Endothelial cell of umbilical vein (primary cell): ENCODE data around the gene DNAJC30. TPM values are rescaled to one million over a fixed set of nuclear protein-coding genes. Genes with fewer than 3 reads are reported as not detected.

Experiments used
- BruUV-seq: library from RNA; stranded (reverse); fragments of 400-500 nt; replicated peaks from 2 replicates; lab custom pipeline; 2021; lab: Mats Ljungman, UMichigan
- CTCF ChIA-PET: fragments of 300-600, 350-600 bp; sonication (Branson Sonifier 250); formaldehyde crosslinking; loops from one replicate; lab custom pipeline; 2021; ENCODE audit warnings: antibody characterized with exemption, inconsistent platforms; lab: Charles Lee
- POLR2A ChIA-PET: fragments of 300-600, 350-600 bp; sonication (Branson Sonifier 250); formaldehyde crosslinking; loops from one replicate; lab custom pipeline; 2021; ENCODE audit warnings: antibody characterized with exemption, inconsistent platforms; lab: Charles Lee
- DNase-seq: peaks from one replicate; pipeline ENCODE4 v3.0.0-alpha.2; 2011; ENCODE audit warnings: low read depth, low spot score
- FAIRE-seq: peaks from 2 replicates; lab custom pipeline; 2011; peaks lifted over from hg19 to GRCh38; lab: Jason Lieb, UNC
- H2AFZ ChIP-seq: 2 replicates; pipeline ENCODE4 v1.6.0; 2012; ENCODE audit warnings: low read depth, low read length, control low read depth, inconsistent platforms
- H3K27ac ChIP-seq: 2 replicates; pipeline ENCODE4 v1.5.1; 2011; ENCODE audit warnings: low read depth, mild to moderate bottlenecking, control low read depth, low read length, moderate library complexity; ENCODE audit not compliant: insufficient read depth
- H3K27me3 ChIP-seq, 2 experiments: 2 replicates each; pipeline versions ENCODE4 v1.6.0 to v1.6.1; 2011; ENCODE audit warnings: low read length in 2 of 2, mixed read lengths in 1 of 2; ENCODE audit not compliant: control insufficient read depth in 2 of 2, insufficient read depth in 2 of 2
- H3K36me3 ChIP-seq, 2 experiments: 2 replicates in 1 of 2; 3 replicates in 1 of 2; pipeline ENCODE4 v1.5.1; 2011; ENCODE audit warnings: low read length in 2 of 2, mild to moderate bottlenecking in 1 of 2, moderate library complexity in 1 of 2; ENCODE audit not compliant: control insufficient read depth in 2 of 2, insufficient read depth in 2 of 2; ENCODE audit errors: extremely low read depth in 1 of 2
- H3K4me1 ChIP-seq: 3 replicates; pipeline ENCODE4 v1.5.1; 2011; ENCODE audit warnings: mild to moderate bottlenecking, low read length; ENCODE audit not compliant: control insufficient read depth, insufficient read depth; ENCODE audit errors: extremely low read depth
- H3K4me2 ChIP-seq: 2 replicates; pipeline ENCODE4 v1.6.1; 2011; ENCODE audit warnings: low read length, control low read depth, mixed read lengths; ENCODE audit not compliant: insufficient read depth
- H3K4me3 ChIP-seq, 3 experiments: fragments of 200-600 bp in 1 of 3; sonication (generic), shearing (Covaris generic) in 1 of 3; replicated peaks in 1 of 3; 2 replicates each; pipeline ENCODE4 v1.5.1; 2011 to 2016; ENCODE audit warnings: control low read depth in 3 of 3, low read length in 3 of 3, mild to moderate bottlenecking in 2 of 3, inconsistent platforms in 1 of 3, low read depth in 1 of 3, moderate library complexity in 1 of 3; ENCODE audit not compliant: insufficient read depth in 1 of 3
- H3K79me2 ChIP-seq: 2 replicates; pipeline ENCODE4 v1.6.0; 2012; ENCODE audit warnings: low read length, inconsistent platforms; ENCODE audit not compliant: control insufficient read depth, insufficient read depth
- H3K9ac ChIP-seq: replicated peaks from 2 replicates; pipeline ENCODE3; 2011; ENCODE audit warnings: low read length, control low read depth; ENCODE audit not compliant: insufficient read depth; ENCODE audit errors: extremely low read depth
- H3K9me1 ChIP-seq: replicated peaks from 3 replicates; pipeline ENCODE4 v1.6.0; 2011; ENCODE audit warnings: mild to moderate bottlenecking, low read length; ENCODE audit not compliant: control insufficient read depth, insufficient read depth; ENCODE audit errors: extremely low read depth
- H3K9me3 ChIP-seq: replicated peaks from 2 replicates; pipeline ENCODE4 v1.5.1; 2012; ENCODE audit warnings: low read length, inconsistent platforms; ENCODE audit not compliant: control insufficient read depth, insufficient read depth
- H4K20me1 ChIP-seq: replicated peaks from 2 replicates; pipeline ENCODE3; 2011; ENCODE audit warnings: mild to moderate bottlenecking, low read length; ENCODE audit not compliant: control insufficient read depth, insufficient read depth; ENCODE audit errors: extremely low read depth
- EZH2 ChIP-seq: IDR thresholded peaks from 2 replicates; pipeline ENCODE4 v1.6.1; 2012; ENCODE audit warnings: borderline replicate concordance, low read depth, mild to moderate bottlenecking, moderate library complexity, low read length, inconsistent platforms; ENCODE audit not compliant: severe bottlenecking
- FOS ChIP-seq: IDR thresholded peaks from 2 replicates; pipeline ENCODE4 v1.6.1; 2011; ENCODE audit warnings: mild to moderate bottlenecking, low read length, moderate library complexity, borderline replicate concordance; ENCODE audit not compliant: insufficient read depth
- GATA2 ChIP-seq: IDR thresholded peaks from 2 replicates; pipeline ENCODE4 v1.7.0; 2011; ENCODE audit warnings: low read depth, mild to moderate bottlenecking, moderate library complexity, mixed read lengths, low read length; ENCODE audit not compliant: insufficient read length, insufficient read depth
- JUN ChIP-seq: IDR thresholded peaks from 2 replicates; pipeline ENCODE4 v1.6.1; 2011; ENCODE audit warnings: borderline replicate concordance, low read depth; ENCODE audit not compliant: insufficient read length, insufficient read depth
- MYC ChIP-seq: IDR thresholded peaks from one replicate; pipeline ENCODE4 v1.6.1; 2011; ENCODE audit warnings: mild to moderate bottlenecking, low read depth, low read length
- POLR2A ChIP-seq: IDR thresholded peaks from 2 replicates; pipeline ENCODE4 v1.6.1; 2012; ENCODE audit warnings: low read depth, mild to moderate bottlenecking, control low read depth, low read length
- POLR2AphosphoS5 ChIP-seq: IDR thresholded peaks from 2 replicates; pipeline ENCODE4 v1.6.1; 2012; ENCODE audit warnings: low read depth, mild to moderate bottlenecking, control low read depth, low read length, moderate library complexity; ENCODE audit not compliant: insufficient read depth
- dilution Hi-C: fragments of 300-500 bp; cut with MboI; formaldehyde crosslinking; loops from one replicate; pipeline ENCODE4 v1.15.0; 2019; ENCODE audit warnings: low sequenced_read_pairs; ENCODE audit not compliant: extremely low pct_ligation_motif_present
- intact Hi-C: fragments of 100-400 bp; cut with micrococcal nuclease; formaldehyde crosslinking; loops from one replicate; pipeline ENCODE4 v1.10.0; 2022
- polyA plus RNA-seq, 4 experiments: library from polyadenylated mRNA; depleted of rRNA in 3 of 4; stranded (reverse) in 3 of 4; unstranded in 1 of 4; fragments of >200 nt; gene quantifications; 2 replicates each; pipeline versions ENCODE4 v1.2.1 to v1.2.3, GENCODE V29; 2011 to 2012; ENCODE audit warnings: missing spikeins in 1 of 4
- total RNA-seq: library from RNA; stranded (reverse); gene quantifications from 2 replicates; pipeline ENCODE4 v1.2.3, GENCODE V29; 2021
- TF ChIP-seq, protein P1 (sequence below): IDR thresholded peaks from 2 replicates; pipeline ENCODE4 v1.6.1; 2011; ENCODE audit not compliant: insufficient read depth, insufficient read length
- TF ChIP-seq, protein P2 (sequence below), 2 donors: IDR thresholded peaks; 1 replicate in 1 of 2; 2 replicates in 1 of 2; pipeline ENCODE4 v1.5.1; 2011; ENCODE audit warnings: low read length in 2 of 2, mild to moderate bottlenecking in 2 of 2, moderate library complexity in 2 of 2, control low read depth in 1 of 2, inconsistent platforms in 1 of 2, low read depth in 1 of 2; ENCODE audit not compliant: insufficient read depth in 1 of 2; ENCODE audit errors: extremely low read depth in 1 of 2

DNAJC30 gene
- total and polyA plus RNA-seq, 2 donors (not counting 3 experiments of a cell fraction or from before 2014, with no cell fraction given): 10.6 to 11.9 TPM

DNA sequence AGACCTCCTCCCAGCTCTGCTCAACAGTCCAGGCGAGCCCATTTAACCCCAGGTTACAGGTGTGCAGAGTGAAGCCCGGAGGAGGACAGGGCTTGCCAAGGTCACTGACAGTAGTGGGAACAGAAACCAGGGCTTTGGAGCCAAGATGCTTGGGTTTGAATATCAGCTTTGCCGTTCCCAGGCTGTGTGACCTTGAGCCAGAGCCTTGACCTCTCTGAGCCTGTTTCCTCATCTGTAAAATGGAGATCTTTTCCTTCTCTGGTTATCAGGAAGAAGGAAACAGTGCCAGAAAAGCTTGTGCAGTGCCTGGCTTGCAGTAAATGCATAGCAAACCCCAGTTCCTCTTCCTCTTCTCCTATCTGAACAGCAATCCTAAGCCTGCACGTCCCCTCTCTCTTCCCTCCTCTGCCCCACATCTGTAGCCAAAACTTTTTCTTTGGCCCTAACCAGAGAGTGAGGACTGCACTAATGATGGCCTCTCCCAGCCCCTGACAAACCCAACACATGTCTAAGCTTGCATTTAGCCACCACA, 37.5 kb downstream of the DNAJC30 start:
- FAIRE-seq: no peak
- DNase-seq: no peak
- H3K27me3 ChIP-seq: peaks cover 38 to 48% of the 10 kb centered on the region in 2 experiments
- no peaks in the 10 kb centered on the region for H4K20me1 ChIP-seq
- H3K79me2 ChIP-seq: no peaks in the 10 kb centered on the region
- H3K27ac ChIP-seq: no peak overlapping the region
- TF ChIP-seq, protein P1, sequence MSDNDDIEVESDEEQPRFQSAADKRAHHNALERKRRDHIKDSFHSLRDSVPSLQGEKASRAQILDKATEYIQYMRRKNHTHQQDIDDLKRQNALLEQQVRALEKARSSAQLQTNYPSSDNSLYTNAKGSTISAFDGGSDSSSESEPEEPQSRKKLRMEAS: no peak
- no peak for TF ChIP-seq FOS
- peaks cover 4% of the 10 kb centered on the region for H3K4me1 ChIP-seq
- ChIA-PET CTCF (interaction anchor here (1.2 to 2.4 kb wide), 5 partner anchors 16 to 80 kb away, joined by 3 to 11 read pairs (median 4); no protein-coding TSS in a partner anchor), POLR2A (no interaction called here)
- no peak overlapping the region for H3K4me3 ChIP-seq
- H3K9ac ChIP-seq: no peak overlapping the region
- H3K36me3 ChIP-seq: no peaks in the 10 kb centered on the region
- intact Hi-C loops (no loop called here), dilution Hi-C loops (no loop called here)
- H2AFZ ChIP-seq: no peak overlapping the region
- H3K9me1 ChIP-seq: no peaks in the 10 kb centered on the region
- BruUV-seq: no TSS peak
- peaks cover 2% of the 10 kb centered on the region for H3K9me3 ChIP-seq
- no peak overlapping the region for H3K4me2 ChIP-seq

DNA sequence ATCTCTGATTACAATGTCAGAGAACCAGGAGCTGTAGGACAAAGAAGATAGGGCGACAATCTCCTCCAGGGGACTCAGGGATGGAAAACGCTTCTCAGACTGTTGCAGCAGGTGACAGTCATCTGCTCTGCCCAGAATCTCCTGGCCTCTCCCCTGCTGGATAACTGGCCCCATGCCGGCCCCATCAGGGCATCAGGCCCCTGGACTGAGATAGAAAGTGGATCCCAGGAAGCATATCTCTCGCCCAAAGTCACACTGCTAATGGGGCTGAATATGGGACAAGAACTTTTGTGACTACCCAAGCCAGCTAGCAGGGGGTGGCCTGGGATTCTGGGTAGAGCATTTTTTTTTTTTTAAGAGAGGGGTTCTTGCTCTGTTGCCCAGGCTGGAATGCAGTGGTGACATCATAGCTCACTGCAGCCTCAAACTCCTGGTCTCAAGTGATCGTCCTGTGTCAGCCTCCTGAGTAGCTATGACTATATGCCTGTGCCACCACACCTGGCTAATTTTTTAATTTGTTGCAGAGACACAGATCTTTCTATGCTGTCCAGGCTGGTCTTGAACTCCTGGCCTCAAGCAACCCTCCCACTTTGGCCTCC, 38.5 kb downstream of the DNAJC30 start:
- peaks cover 4% of the 10 kb centered on the region for H3K4me1 ChIP-seq
- H4K20me1 ChIP-seq: no peaks in the 10 kb centered on the region
- DNase-seq (no peak), FAIRE-seq (no peak)
- BruUV-seq: no TSS peak
- CTCF ChIA-PET: interaction anchor here (1.2 to 2.4 kb wide), 3 partner anchors 15 to 81 kb away, joined by 4 to 11 read pairs (median 5); no protein-coding TSS in a partner anchor
- H3K27me3 ChIP-seq: peaks cover 36 to 43% of the 10 kb centered on the region in 2 experiments
- H3K36me3 ChIP-seq: no peaks in the 10 kb centered on the region
- no peaks in the 10 kb centered on the region for H3K9me1 ChIP-seq
- H2AFZ ChIP-seq: no peak overlapping the region
- no peaks in the 10 kb centered on the region for H3K79me2 ChIP-seq
- no peak overlapping the region for H3K27ac ChIP-seq
- dilution Hi-C loops (no loop called here), intact Hi-C loops (no loop called here)
- peaks cover 2% of the 10 kb centered on the region for H3K9me3 ChIP-seq
- H3K4me3 ChIP-seq: no peak overlapping the region
- POLR2A ChIA-PET: no interaction called here
- H3K9ac ChIP-seq: no peak overlapping the region
- TF ChIP-seq POLR2AphosphoS5 (no peak), FOS (no peak), EZH2 (no peak), MYC (no peak), JUN (no peak), GATA2 (no peak), POLR2A (no peak)
- TF ChIP-seq, protein P1: no peak
- TF ChIP-seq, protein P2, sequence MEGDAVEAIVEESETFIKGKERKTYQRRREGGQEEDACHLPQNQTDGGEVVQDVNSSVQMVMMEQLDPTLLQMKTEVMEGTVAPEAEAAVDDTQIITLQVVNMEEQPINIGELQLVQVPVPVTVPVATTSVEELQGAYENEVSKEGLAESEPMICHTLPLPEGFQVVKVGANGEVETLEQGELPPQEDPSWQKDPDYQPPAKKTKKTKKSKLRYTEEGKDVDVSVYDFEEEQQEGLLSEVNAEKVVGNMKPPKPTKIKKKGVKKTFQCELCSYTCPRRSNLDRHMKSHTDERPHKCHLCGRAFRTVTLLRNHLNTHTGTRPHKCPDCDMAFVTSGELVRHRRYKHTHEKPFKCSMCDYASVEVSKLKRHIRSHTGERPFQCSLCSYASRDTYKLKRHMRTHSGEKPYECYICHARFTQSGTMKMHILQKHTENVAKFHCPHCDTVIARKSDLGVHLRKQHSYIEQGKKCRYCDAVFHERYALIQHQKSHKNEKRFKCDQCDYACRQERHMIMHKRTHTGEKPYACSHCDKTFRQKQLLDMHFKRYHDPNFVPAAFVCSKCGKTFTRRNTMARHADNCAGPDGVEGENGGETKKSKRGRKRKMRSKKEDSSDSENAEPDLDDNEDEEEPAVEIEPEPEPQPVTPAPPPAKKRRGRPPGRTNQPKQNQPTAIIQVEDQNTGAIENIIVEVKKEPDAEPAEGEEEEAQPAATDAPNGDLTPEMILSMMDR (IDR thresholded peaks at IDR 0.05; ENCODE audit: extremely low read depth in 1 of 2, insufficient read depth in 1 of 2, low read depth in 1 of 2, low read length in 2 of 2): no peak
- H3K4me2 ChIP-seq: no peak overlapping the region
